ENCODE measurements around the gene CRELD2. TPM values are rescaled to one million over a fixed set of nuclear protein-coding genes. Genes with fewer than 3 reads are reported as not detected.

Gene CRELD2
- total RNA-seq, 5 donors from 2014 or later (not counting 1 experiment from before 2014, with no cell fraction given): 28.2 to 42.7 (median 39.6) TPM

DNA sequence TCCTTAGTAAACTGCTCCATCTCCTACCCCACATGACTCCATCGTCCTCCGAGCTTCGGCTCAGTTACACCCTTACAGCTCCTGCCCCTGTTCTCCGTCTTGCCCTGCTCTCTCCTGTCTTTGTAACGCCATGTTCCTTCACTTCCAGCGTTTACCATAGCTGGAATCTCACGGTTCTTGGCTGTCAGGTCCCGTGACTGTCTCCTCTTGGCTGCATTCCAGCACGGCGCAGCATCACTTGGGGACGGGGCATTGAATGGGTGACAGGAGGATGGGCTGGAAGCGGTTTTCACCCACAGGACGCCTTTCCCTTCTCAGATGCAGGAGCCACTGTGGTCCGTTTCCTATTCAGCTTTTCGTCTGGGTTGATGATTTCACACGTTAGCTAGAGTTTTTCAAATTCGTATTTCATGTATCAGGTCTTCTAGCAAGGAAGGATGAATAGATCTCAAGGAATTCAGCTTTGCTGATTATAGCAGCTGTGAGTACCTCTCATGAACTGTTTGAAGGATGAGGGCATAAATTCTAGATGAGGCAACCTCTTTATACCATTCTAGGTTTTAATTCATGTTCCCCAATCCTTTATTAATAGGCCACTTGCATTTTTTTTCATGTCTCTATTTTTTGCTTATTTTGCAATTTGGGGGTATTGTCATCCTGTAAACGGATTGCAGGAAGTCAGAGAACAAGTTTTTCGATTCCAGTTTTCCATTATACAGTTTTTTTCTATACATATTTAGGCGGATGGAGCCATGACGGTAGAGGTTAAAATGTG, 35.7 kb upstream of the CRELD2 start:
- peaks cover 0 to 18% of the 10 kb centered on the region in 2 experiments for H3K4me1 ChIP-seq (ENCODE audit: control insufficient read depth in 1 of 2, extremely low read depth in 1 of 2, insufficient read depth in 2 of 2, low read length in 2 of 2)
- 95% methylated on average over 11 of the region's 21 CpGs for WGBS (ENCODE audit: insufficient coverage)
- CTCF ChIA-PET: no interaction called here
- no peak for DNase-seq
- H3K9me3 ChIP-seq: no peaks in the 10 kb centered on the region
- H3K4me3 ChIP-seq (ENCODE audit: control insufficient read depth in 1 of 2, extremely low read depth in 1 of 2, low read length in 1 of 2): no peak overlapping the region
- no peak for ATAC-seq (replicated peaks in 1 of 4)
- H3K36me3 Mint-ChIP-seq: peaks cover 55% of the 10 kb centered on the region
- no peaks in the 10 kb centered on the region for H3K27me3 ChIP-seq (replicated peaks in 1 of 2; ENCODE audit: control insufficient read depth in 2 of 2, extremely low read depth in 1 of 2, insufficient read depth in 2 of 2, low read length in 1 of 2)
- H3K27ac ChIP-seq (ENCODE audit: low read length): no peak overlapping the region
- peak overlapping the region in 1 of 2 donors; percentile 50 for H3K27ac Mint-ChIP-seq
- POLR2A ChIA-PET: interaction anchor here (0.6 to 1.4 kb wide), 2 partner anchors 12 to 17 kb away, joined by 5 to 13 read pairs; no protein-coding TSS in a partner anchor
- no peak overlapping the region for H3K4me3 Mint-ChIP-seq
- H3K4me1 Mint-ChIP-seq: peaks cover 32 to 44% (median 35%) of the 10 kb centered on the region in 3 donors
- H3K27me3 Mint-ChIP-seq: no peaks in the 10 kb centered on the region
- no peaks in the 10 kb centered on the region for H3K9me3 Mint-ChIP-seq
- peaks cover 12 to 34% of the 10 kb centered on the region in 2 donors for H3K36me3 ChIP-seq (ENCODE audit: control insufficient read depth in 2 of 2, extremely low read depth in 1 of 2, insufficient read depth in 1 of 2, low read length in 1 of 2)

DNA sequence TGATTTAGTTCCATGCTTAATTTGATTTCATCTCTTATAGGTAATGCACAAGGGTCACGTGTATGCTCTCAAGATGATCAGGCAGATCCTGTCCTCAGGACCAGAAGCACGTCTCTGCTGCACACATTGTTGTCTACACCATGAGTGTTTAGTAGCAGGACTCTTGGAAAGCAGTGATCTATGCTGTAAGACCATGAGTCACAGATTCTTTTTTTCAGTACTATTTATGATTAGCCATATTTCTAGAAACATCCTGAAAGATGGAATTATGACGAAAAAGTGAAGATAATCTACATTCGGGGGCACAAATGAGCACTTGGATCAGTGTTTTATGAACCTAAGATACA, 35.2 kb upstream of the CRELD2 start:
- no peaks in the 10 kb centered on the region for H3K9me3 ChIP-seq
- H3K4me1 ChIP-seq (ENCODE audit: control insufficient read depth in 1 of 2, extremely low read depth in 1 of 2, insufficient read depth in 2 of 2, low read length in 2 of 2): peaks cover 0 to 18% of the 10 kb centered on the region in 2 experiments
- Mint-ChIP-seq H3K4me3 (no peak overlapping the region), H3K36me3 (peaks cover 55% of the 10 kb centered on the region), H3K4me1 (peaks cover 31 to 38% (median 35%) of the 10 kb centered on the region in 3 donors), H3K9me3 (no peaks in the 10 kb centered on the region), H3K27ac (no peak overlapping the region), H3K27me3 (no peaks in the 10 kb centered on the region)
- no peaks in the 10 kb centered on the region for H3K27me3 ChIP-seq (replicated peaks in 1 of 2; ENCODE audit: control insufficient read depth in 2 of 2, extremely low read depth in 1 of 2, insufficient read depth in 2 of 2, low read length in 1 of 2)
- H3K27ac ChIP-seq (ENCODE audit: low read length): no peak overlapping the region
- H3K4me3 ChIP-seq (ENCODE audit: control insufficient read depth in 1 of 2, extremely low read depth in 1 of 2, low read length in 1 of 2): no peak overlapping the region
- 91% methylated on average over 4 of the region's 4 CpGs for whole genome bisulfite sequencing (ENCODE audit: insufficient coverage)
- CTCF ChIA-PET: no interaction called here
- no peak for ATAC-seq (replicated peaks in 1 of 4)
- H3K36me3 ChIP-seq (ENCODE audit: control insufficient read depth in 2 of 2, extremely low read depth in 1 of 2, insufficient read depth in 1 of 2, low read length in 1 of 2): peaks cover 12 to 36% of the 10 kb centered on the region in 2 donors
- POLR2A ChIA-PET: no interaction called here
- DNase-seq: no peak

DNA sequence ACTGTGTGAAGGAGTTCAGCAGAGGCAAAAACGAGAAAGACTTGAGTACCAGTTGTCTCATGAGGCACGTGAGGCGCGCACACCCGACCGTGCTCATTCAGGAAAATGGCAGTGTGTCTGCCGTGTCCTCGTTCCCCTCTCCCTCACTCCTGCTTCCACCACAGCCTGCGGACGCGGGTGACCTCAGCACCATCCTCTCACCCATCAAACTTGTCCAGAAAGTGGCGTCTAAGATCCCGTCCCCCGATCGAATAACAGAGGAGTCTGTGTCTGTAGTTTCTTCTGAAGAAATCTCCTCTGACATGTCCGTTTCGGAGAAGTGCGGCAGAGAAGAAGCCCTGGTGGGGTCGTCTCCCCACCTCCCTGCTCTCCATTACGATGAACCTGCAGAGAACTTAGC, 34.4 kb upstream of the CRELD2 start:
- Mint-ChIP-seq H3K27me3 (no peaks in the 10 kb centered on the region), H3K4me1 (peaks cover 31 to 35% (median 35%) of the 10 kb centered on the region in 3 donors), H3K4me3 (no peak overlapping the region), H3K36me3 (peaks cover 51% of the 10 kb centered on the region), H3K9me3 (no peaks in the 10 kb centered on the region), H3K27ac (no peak overlapping the region)
- H3K4me3 ChIP-seq (ENCODE audit: control insufficient read depth in 1 of 2, extremely low read depth in 1 of 2, low read length in 1 of 2): no peak overlapping the region
- peaks cover 0 to 18% of the 10 kb centered on the region in 2 experiments for H3K4me1 ChIP-seq (ENCODE audit: control insufficient read depth in 1 of 2, extremely low read depth in 1 of 2, insufficient read depth in 2 of 2, low read length in 2 of 2)
- no peaks in the 10 kb centered on the region for H3K9me3 ChIP-seq
- ChIA-PET POLR2A (no interaction called here), CTCF (no interaction called here)
- peaks cover 12 to 44% of the 10 kb centered on the region in 2 donors for H3K36me3 ChIP-seq (ENCODE audit: control insufficient read depth in 2 of 2, extremely low read depth in 1 of 2, insufficient read depth in 1 of 2, low read length in 1 of 2)
- 94% methylated on average over 14 of the region's 20 CpGs for WGBS (ENCODE audit: insufficient coverage)
- no peak overlapping the region for H3K27ac ChIP-seq (ENCODE audit: low read length)
- no peaks in the 10 kb centered on the region for H3K27me3 ChIP-seq (replicated peaks in 1 of 2; ENCODE audit: control insufficient read depth in 2 of 2, extremely low read depth in 1 of 2, insufficient read depth in 2 of 2, low read length in 1 of 2)
- no peak for ATAC-seq (replicated peaks in 1 of 4)
- DNase-seq: no peak

DNA sequence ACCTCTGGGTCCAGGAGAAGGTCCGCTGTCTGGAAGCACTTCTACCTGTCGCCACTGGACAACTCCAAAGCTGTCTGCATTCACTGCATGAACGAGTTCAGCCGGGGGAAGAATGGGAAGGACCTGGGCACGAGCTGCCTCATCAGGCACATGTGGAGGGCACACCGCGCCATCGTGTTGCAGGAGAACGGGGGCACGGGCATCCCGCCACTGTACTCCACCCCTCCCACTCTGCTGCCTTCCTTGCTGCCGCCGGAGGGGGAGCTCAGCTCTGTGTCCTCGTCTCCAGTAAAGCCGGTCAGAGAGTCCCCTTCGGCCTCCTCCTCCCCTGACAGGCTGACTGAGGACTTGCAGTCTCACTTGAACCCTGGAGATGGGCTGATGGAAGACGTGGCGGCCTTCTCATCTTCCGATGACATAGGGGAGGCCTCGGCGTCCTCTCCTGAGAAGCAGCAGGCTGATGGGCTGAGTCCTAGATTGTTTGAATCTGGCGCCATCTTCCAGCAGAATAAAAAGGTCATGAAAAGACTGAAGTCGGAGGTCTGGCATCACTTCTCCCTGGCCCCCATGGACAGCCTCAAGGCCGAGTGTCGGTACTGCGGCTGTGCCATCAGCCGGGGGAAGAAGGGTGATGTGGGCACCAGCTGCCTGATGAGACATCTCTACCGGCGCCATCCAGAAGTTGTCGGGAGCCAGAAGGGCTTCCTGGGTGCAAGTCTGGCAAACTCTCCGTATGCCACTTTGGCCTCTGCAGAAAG, 33.8 kb upstream of the CRELD2 start:
- H3K27me3 Mint-ChIP-seq: no peaks in the 10 kb centered on the region
- 94% methylated on average over 30 of the region's 31 CpGs for WGBS (ENCODE audit: insufficient coverage)
- H3K36me3 ChIP-seq (ENCODE audit: control insufficient read depth in 2 of 2, extremely low read depth in 1 of 2, insufficient read depth in 1 of 2, low read length in 1 of 2): peaks cover 12 to 44% of the 10 kb centered on the region in 2 donors

DNA sequence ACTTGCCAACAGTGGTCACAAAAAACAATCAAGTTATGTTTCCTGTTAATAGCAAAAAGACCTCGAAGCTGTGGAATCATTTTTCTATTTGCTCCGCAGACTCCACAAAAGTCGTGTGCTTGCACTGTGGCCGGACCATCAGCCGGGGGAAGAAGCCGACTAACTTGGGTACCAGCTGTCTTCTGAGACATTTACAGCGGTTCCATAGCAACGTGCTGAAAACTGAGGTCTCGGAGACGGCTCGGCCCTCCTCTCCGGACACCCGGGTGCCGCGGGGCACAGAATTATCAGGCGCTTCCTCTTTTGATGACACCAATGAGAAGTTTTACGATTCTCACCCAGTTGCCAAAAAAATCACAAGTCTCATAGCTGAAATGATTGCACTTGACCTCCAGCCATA, 33.2 kb upstream of the CRELD2 start:
- WGBS (ENCODE audit: insufficient coverage): 97% methylated on average over 17 of the region's 17 CpGs

More for the DNA sequence above, 33.8 kb upstream of the CRELD2 start:
- peaks cover 29 to 35% (median 33%) of the 10 kb centered on the region in 3 donors for H3K4me1 Mint-ChIP-seq
- H3K4me3 Mint-ChIP-seq: no peak overlapping the region
- peaks cover 55% of the 10 kb centered on the region for H3K36me3 Mint-ChIP-seq
- CTCF ChIA-PET: no interaction called here
- H3K4me1 ChIP-seq (ENCODE audit: control insufficient read depth in 1 of 2, extremely low read depth in 1 of 2, insufficient read depth in 2 of 2, low read length in 2 of 2): peaks cover 0 to 18% of the 10 kb centered on the region in 2 experiments
- DNase-seq (no peak), ATAC-seq (replicated peaks in 1 of 4) (no peak)
- no peak overlapping the region for H3K4me3 ChIP-seq (ENCODE audit: control insufficient read depth in 1 of 2, extremely low read depth in 1 of 2, low read length in 1 of 2)
- no peaks in the 10 kb centered on the region for H3K9me3 Mint-ChIP-seq
- POLR2A ChIA-PET: no interaction called here
- no peak overlapping the region for H3K27ac ChIP-seq (ENCODE audit: low read length)
- H3K27ac Mint-ChIP-seq: no peak overlapping the region
- H3K9me3 ChIP-seq: no peaks in the 10 kb centered on the region
- H3K27me3 ChIP-seq (replicated peaks in 1 of 2; ENCODE audit: control insufficient read depth in 2 of 2, extremely low read depth in 1 of 2, insufficient read depth in 2 of 2, low read length in 1 of 2): no peaks in the 10 kb centered on the region

DNA sequence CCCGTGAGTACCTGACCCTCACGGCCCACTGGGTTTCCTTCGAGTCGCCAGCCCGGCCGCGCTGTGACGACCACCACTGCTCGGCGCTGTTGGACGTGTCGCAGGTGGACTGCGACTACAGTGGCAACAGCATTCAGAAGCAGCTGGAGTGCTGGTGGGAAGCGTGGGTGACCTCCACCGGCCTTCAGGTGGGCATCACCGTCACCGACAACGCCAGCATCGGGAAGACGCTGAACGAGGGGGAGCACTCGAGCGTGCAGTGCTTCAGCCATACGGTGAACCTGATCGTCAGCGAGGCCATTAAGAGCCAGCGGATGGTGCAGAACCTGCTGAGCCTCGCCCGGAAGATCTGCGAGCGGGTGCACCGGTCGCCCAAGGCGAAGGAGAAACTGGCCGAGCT, 32.6 kb upstream of the CRELD2 start:
- H3K27ac ChIP-seq (ENCODE audit: low read length): no peak overlapping the region
- 98% methylated on average over 35 of the region's 35 CpGs for WGBS (ENCODE audit: insufficient coverage)
- no peaks in the 10 kb centered on the region for H3K9me3 ChIP-seq
- H3K4me3 ChIP-seq (ENCODE audit: control insufficient read depth in 1 of 2, extremely low read depth in 1 of 2, low read length in 1 of 2): no peak overlapping the region
- Mint-ChIP-seq H3K9me3 (no peaks in the 10 kb centered on the region), H3K27ac (no peak overlapping the region), H3K36me3 (peaks cover 66% of the 10 kb centered on the region), H3K4me1 (peaks cover 19 to 24% (median 24%) of the 10 kb centered on the region in 3 donors), H3K4me3 (no peak overlapping the region), H3K27me3 (no peaks in the 10 kb centered on the region)
- ChIA-PET POLR2A (no interaction called here), CTCF (no interaction called here)
- H3K4me1 ChIP-seq (ENCODE audit: control insufficient read depth in 1 of 2, extremely low read depth in 1 of 2, insufficient read depth in 2 of 2, low read length in 2 of 2): peaks cover 0 to 11% of the 10 kb centered on the region in 2 experiments
- DNase-seq: no peak
- no peaks in the 10 kb centered on the region for H3K27me3 ChIP-seq (replicated peaks in 1 of 2; ENCODE audit: control insufficient read depth in 2 of 2, extremely low read depth in 1 of 2, insufficient read depth in 2 of 2, low read length in 1 of 2)
- no peak for ATAC-seq (replicated peaks in 1 of 4)
- H3K36me3 ChIP-seq (ENCODE audit: control insufficient read depth in 2 of 2, extremely low read depth in 1 of 2, insufficient read depth in 1 of 2, low read length in 1 of 2): peaks cover 12 to 44% of the 10 kb centered on the region in 2 donors

More for the DNA sequence above, 33.2 kb upstream of the CRELD2 start:
- POLR2A ChIA-PET: no interaction called here
- no peak overlapping the region for H3K4me3 ChIP-seq (ENCODE audit: control insufficient read depth in 1 of 2, extremely low read depth in 1 of 2, low read length in 1 of 2)
- Mint-ChIP-seq H3K4me1 (peaks cover 24 to 29% (median 28%) of the 10 kb centered on the region in 3 donors), H3K4me3 (no peak overlapping the region), H3K36me3 (peaks cover 61% of the 10 kb centered on the region), H3K27ac (no peak overlapping the region), H3K9me3 (no peaks in the 10 kb centered on the region), H3K27me3 (no peaks in the 10 kb centered on the region)
- ATAC-seq (replicated peaks in 1 of 4): no peak
- peaks cover 12 to 44% of the 10 kb centered on the region in 2 donors for H3K36me3 ChIP-seq (ENCODE audit: control insufficient read depth in 2 of 2, extremely low read depth in 1 of 2, insufficient read depth in 1 of 2, low read length in 1 of 2)
- H3K9me3 ChIP-seq: no peaks in the 10 kb centered on the region
- DNase-seq: no peak
- no peaks in the 10 kb centered on the region for H3K27me3 ChIP-seq (replicated peaks in 1 of 2; ENCODE audit: control insufficient read depth in 2 of 2, extremely low read depth in 1 of 2, insufficient read depth in 2 of 2, low read length in 1 of 2)
- CTCF ChIA-PET: no interaction called here
- H3K27ac ChIP-seq (ENCODE audit: low read length): no peak overlapping the region
- H3K4me1 ChIP-seq (ENCODE audit: control insufficient read depth in 1 of 2, extremely low read depth in 1 of 2, insufficient read depth in 2 of 2, low read length in 2 of 2): peaks cover 0 to 14% of the 10 kb centered on the region in 2 experiments

Data from T-cell (primary cell).